ENCODE data around the gene RAPGEF4. TPM values are rescaled to one million over a fixed set of nuclear protein-coding genes. Genes with fewer than 3 reads are reported as not detected.
A peak's percentile ranks its signal among the peaks of the same experiment; 100 is the strongest.

Gene RAPGEF4
- polyA plus RNA-seq, 10 donors, result 1.5 to 6.1 (median 3.4) TPM

DNA sequence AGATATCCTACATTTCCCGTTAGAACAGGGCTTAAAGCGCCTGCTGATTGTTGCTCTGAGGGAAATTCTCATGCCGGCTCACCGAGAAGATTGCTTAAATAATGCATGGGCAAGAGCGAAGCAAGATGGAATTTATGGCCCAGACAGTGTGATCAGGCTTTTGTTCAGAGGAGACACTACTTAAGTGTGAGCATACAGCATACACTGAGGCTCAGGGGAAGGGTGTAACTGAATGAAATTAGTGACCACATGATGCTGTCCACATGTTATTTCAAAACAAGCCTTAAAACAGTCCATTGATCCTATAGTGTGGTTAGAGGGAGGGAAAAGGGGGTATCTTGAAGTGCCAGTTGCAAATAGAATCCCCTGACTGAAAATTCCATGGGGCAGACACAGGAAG is 125.5 kb downstream of the RAPGEF4 start:
- DNase-seq, result peak in 1 of 3 donors; percentile 19

DNA sequence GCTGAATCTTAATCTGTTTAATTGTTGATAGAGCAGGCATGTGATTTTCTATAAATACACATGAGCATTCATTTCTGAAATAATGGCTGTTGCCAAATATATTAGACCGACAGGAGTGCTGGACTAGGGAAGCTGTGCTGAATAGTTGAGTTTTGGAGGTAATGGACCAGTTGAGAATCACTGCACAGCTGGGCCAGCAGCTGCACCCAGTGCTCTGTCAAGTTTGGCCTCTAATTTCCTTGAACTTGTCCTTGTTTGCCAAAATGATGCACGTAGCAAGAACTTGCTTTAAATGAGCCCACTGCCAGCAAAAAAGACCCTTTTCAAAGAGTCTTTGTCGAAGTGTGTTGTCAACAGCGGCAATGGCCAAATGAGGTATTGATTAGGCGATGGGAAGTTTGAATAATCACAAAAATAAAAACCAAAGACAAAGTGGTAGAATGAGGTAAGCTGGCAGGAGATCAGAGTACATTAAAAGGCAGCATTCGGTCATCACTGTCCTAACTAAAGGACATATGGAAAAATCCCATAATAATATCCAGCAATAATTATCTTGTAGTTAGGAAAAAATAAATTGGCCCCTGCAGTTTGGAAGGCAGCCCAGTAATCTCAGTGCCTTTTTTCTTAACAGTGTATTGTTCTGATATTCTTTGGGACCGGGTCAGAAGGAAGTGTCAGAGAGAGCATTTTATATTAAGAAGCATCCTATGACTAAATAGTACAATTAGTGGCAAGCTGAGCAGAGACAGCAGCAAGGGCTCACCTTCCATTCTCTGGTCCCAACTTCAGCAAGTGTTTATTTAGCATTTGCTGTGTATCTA is 126.2 kb downstream of the RAPGEF4 start:
- peak in 1 of 3 donors; percentile 62 for DNase-seq

DNA sequence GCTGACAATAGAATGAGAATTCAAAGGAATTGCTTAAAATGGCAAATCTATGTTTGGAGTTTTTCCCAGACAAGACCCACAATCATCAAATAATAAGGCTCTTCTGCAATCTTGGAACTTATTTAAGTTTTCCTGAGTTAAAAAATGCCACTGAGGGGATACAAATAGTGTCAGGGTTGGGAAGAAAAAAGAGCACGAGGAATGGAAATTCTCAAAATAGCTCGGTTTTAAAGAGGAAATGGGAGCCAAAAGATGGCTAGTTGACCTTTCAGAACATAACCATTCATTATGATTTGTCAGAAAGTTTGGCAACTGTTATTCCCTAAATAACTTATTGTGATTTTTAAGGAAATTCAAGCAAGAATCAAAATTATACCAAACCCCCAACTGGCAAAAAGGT is 127.7 kb downstream of the RAPGEF4 start:
- peak in 1 of 3 donors; percentile 20 for DNase-seq

DNA sequence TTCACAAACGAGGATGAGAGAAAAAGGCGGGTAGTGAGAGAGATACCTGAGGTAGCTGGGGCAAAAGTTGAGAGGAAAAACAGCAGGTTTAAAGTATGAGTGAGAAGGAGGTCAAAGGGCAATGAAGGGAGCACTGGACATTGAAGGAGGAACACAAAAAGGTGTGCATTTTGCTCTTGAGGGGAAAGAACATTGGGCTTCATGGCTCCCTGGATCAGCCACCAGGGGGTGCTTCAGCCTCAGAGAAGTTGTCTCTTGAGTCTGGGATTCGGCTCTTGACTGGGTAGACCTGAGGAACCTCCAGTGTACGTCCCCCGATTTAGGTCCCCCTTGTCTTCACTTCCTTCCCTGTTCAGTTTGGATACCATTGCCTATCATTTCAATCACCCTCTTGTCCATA is 128.5 kb downstream of the RAPGEF4 start:
- DNase-seq, result peak in 1 of 3 donors; percentile 27

DNA sequence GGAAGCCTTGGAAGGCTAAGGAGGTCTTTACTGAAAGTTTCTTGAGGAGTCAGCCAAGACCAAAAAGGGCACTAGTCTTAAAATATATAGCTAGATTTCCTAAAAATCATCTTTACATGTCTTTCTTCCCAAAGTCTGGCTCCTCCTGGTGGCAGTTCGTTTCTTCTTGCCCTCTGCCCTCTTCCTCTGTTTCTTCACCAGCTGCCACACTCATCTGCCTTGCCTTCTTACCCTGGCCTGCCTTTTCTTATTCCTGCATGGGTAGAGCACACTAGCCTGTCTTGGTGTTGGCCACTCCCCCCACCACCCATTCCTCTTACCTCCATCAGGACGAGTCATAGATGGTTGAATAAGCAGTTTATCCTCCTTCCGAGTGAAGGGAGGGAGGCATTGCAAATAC is 129.8 kb downstream of the RAPGEF4 start:
- no peak for DNase-seq

DNA sequence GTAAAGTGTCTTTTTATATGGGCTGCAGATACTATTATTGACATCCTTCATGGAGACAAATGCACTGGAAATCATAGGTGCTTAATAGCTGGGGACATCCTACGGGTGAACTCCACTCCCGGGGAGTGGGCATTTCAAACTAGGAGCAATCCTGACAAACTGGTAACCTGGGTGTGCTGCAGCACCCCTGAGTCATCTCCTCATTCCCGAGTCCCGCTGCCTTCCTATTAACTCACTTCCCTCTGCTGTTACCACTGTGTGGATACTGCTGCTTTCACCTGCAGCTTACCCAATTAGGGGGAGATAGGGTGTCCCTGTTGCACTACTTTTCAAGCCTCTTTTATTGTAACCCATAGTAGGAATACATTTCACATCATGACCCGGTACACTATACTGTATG is 134.2 kb downstream of the RAPGEF4 start:
- no peak for DNase-seq

DNA sequence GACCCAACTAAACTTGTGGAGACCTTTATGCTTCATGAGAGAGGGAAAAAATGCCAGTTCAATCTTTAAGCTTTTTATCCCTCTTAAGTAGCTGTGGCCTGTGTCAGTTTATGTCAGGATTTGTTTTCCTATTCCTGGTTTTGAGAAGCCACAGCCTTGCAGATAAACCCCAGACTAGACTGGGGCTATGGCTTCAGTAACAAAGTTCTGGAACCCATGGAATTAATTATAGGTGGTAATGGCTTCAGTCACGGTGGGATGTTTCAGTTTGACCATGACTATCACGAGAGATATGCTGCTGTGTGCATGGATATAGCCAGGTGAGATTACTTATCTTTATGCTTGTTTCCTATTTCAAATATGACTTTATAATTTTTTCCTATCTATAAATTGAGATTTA is 134.8 kb downstream of the RAPGEF4 start:
- DNase-seq, result no peak

DNA sequence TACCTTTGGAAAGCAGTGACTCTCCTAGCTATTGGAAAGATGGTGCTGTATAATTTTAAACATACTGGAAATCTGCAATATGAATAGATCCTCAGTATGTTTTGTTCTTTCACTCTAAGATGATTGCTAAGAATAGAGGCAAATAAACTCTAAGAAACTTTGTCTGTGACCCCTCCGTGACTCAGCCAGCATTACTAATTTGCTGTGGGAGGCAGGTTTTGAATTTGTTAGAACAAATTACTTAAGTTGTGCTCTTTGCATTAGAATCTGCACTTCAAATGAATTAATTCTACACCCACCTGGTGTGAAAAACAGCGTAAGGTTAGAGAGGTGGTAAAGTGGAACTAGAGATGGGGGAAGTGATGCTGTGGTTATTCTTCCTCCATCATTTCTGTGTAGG is 142.2 kb downstream of the RAPGEF4 start:
- DNase-seq, result no peak

DNA sequence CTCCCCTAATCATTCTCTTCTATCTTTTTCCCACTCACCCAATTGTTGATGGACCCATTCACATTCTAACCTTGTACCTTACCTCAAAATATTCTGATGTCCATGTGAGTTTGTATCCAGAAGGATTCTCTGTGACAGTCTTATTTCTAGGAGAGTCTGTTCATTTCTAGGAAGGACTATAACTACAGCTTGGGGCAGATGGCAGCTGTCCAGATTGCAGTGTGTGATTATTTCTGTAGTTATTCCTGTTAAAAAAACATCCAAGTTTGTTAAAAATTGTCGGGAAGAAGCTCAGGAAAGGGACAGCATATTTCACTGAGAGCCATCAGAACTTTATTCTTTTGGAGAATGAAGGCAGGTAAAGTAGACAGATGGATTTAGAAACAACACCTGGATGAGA is 142.6 kb downstream of the RAPGEF4 start:
- no peak for DNase-seq

DNA sequence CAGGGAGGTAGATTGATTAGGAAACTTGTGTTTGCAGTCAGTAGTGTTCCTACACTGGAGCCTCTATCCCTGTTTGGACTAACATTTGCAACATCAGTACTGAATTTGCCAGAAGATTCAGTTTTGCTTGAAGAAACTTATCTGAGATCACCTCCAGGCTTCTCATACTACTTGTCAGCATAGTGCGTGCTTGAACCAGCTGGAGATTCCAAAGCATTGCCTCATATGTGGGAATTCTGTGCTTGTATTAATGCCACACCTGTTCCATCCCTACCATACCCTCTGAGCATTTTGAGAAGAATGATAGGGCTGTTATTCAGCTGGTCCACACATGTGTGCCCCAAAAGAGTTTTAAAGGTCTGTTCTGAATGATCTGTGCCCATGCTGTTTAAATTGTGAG is 148.7 kb downstream of the RAPGEF4 start:
- DNase-seq, result no peak

DNA sequence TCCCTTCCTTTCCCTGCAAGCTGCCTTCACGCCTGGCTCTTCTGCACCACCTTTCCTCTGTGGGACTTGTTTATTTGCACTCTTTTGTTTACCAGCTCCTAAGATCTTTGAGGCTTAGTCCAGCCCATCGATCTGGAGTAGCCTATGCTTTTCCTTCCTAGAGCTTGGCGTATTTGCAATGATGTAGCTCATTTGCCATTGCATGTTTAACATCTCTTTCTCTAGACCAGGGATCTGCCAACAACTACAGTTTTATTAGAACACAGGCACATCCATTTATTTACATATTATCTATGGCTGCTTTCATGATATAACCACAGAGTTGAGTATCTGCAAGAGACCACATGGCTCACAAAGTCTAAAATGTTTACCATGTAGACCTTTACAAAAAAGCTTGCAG is 150.4 kb downstream of the RAPGEF4 start:
- DNase-seq, result no peak

DNA sequence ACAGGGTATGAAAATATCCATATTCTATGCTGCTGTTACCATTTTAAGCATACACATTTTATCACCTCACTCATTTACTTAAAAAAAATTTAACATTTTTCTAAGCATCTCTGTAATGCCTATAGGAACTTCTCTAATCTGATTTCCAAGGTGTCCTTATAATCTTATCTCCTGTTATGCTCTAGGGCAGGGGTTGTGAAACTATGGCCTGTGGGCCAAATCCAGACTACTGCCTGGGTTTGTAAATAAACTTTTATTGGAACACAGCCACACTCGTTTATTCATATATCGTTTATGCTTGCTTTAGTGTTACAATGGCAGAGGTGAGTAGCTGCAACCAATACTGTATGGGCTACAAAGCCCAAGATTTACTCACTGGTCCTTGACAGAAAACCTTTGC is 151.6 kb downstream of the RAPGEF4 start:
- DNase-seq, result no peak

DNA sequence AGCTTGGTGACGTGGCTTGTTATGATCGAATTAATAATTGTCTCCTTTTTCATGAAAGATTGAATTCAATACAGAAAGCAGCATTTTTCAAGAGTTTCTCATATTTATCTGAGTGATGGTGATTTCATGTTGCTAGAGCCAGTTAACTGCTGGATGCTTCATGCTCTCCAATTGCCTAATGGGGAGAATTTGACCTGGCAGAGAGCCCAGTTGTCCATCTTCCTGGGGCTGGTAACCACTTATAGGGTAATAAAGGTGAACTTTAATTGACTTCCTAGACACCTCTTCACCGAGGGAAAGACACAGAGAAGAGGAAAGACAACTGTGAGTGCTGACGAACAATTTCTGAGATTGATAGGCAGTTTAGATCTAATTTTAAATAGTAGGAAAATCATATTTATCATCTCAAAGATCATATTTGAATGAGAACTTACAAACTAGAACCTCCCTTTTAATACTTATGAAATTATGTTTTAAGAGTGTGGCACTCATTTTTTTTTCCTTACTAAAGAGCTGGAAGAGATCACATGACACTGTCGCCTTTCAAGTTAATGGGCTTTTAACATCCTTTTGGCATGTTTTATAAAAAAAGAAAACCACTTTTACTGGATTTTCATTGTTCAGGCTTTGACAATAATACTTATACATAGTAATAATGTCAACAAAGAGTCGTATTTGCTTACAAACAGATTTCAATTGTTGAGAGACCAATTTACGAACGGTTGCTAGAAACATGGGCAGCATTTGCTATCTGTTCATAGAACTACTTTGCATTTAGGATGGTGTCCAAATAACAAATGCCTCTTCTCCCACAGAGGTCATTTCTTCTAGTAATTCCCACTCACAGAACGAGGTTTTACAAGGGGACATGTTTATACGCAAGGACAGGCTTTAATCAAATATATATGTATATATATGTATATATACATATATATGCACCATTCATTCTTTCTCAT is 153.3 kb downstream of the RAPGEF4 start:
- DNase-seq, result no peak

DNA sequence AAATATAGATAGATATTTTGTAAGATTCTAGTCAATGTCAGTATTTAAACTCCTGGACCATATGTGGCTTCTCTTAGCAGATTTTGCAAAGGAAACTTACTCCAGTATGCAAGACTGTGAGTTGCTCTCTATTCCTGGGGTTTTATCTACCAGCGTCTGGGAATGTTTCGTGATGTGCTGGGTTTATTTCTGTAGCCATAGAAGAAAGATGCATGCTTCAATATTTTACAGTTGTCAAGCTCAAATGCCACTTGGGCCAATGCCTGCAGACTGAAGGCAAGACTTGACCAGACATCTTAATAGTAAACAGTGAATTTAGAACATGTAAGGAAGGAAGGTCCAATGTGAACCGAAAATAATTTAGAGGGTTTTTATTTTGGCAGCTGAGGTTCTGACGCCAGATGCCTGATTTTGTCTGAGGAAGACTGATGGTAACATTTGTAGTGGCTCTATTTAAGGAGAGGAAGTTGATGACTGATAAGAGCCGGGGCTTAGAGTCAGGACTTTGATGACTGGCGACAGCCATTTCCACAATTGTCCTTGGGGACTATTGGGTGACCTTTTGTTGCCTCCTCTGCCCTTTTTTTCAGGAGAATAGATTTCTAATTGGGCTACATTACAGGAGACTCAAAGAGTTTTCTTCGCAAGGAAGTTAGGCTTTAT is 154.3 kb downstream of the RAPGEF4 start:
- DNase-seq, result peak in 2 of 3 donors; percentile 5 to 12

DNA sequence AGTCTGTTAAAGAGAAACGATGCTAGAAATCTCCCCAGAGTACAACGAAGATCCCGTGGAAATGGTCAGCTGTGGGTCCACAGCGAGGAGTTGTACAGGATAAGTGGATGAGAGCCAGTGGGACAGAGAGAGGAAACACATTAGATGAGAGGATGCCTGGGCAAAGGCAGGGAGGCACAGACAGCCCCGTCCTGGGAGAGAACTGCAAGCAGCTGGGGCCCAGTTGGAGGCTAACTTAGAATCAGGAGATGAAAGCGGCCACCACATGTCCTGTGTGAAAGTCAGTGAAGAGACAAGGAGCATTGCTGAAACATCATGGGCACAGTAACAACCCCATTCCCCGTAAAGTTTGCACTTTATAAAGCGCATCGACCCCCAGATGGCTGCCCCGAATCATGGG is 157.5 kb downstream of the RAPGEF4 start:
- no peak for DNase-seq

DNA sequence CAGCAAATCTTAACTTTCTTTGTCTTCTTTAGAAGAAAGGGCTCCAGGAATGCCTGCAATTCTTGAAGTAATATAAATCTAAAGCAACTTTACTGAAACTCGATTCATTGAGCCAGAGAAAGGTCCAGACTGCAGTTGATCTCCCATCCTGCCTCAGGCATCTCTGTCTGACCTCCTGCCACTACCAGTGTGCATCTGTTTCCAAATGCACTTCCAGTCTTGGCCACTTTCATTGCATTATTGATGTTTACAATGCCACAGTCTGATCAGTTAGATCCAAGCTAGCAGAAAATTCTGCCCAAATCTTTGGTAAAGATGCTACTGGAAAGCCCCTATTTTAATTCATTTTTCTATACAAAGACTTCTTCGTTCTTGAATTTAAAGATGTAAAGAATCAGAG is 158.0 kb downstream of the RAPGEF4 start:
- DNase-seq, result no peak

DNA sequence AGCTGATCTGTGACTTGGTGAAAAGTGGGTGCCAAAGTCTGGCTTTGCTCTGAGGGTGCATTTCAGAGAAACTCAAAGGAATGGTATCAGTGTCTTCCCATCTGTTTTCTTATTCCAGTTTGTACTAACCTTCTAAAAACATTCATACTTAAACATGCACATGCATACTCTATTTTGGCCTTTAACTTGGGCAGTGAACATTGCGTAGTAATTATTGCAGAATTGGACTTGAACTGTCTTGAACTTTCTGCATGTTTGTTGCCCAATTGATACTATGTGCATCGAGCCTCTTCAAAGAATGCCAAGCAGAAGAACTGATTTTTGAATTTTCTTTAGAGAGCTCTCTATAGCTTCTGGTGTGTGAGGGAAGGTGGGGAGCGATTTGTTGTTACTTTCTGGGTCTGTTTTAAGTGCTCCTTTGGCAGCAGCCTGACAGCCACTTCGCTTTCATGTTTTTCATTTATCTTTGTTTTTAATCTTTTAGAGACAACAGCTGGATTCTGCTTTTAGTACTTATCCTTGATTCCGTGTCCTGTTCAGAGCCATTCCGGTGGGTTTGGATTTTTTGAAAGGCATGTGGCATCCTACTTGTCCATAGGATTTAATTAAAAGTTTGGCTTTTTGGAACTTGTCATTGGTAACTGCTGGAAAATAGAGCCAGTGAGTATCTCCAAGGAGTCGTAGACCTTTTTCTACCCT is 159.2 kb downstream of the RAPGEF4 start:
- no peak for DNase-seq

DNA sequence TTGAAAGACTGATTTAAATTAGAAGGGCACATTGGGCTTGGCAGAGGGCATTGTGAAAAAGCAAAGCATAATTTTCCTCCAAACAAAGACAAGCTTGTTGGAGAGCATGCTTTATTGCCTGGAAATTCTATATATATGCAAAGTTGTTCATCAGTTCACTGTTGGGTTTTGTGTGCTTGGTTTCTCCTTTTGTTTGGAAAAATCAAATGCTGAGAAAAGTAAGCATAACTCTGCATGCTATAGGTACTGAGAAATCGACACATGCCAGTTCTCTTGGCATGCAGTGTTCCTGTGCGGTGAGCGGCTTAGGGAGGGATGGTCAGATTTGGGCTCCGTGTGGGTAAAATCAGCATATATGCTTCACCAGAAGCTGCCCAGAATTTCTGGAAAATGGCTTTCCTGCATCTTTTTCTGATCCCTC is 161.0 kb downstream of the RAPGEF4 start:
- DNase-seq, result no peak

DNA sequence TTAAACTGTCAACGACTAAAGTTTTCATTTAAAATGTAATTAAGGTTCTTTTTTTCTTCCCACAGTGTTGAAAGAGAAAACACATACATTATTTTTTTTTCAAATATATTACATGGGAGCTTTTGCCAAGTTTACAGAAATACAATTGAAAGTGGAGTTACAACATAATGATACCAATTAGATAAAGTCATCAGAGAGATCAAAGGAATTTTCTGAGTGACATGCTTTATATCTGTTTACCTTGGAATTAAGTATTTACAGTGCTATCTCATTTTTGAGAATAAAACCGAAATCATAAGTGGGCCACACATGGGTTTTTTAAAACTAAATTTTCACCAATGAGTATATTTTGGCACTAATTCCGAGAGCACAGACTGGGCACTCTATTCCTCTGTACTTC is 165.2 kb downstream of the RAPGEF4 start:
- no peak for DNase-seq

DNA sequence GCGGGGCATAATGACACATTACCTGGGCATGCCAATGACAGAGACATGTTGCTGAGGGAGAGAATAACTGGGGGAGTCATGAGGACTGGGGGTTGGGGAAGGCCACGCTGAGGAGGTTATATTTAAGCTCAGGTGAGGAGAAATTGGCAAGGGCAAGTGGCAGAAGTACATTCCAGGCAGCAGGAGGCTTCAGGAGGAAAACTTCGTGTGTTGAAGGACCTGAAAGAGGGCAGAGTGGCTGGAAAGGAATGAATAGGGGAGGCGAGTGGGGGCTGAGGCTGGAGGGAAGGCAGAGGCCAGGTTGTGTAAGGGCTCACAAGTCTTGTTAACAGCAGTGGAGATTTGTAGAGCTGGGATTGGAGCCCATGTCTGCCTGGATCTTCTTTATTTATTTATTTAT is 166.3 kb downstream of the RAPGEF4 start:
- DNase-seq, result no peak

DNA sequence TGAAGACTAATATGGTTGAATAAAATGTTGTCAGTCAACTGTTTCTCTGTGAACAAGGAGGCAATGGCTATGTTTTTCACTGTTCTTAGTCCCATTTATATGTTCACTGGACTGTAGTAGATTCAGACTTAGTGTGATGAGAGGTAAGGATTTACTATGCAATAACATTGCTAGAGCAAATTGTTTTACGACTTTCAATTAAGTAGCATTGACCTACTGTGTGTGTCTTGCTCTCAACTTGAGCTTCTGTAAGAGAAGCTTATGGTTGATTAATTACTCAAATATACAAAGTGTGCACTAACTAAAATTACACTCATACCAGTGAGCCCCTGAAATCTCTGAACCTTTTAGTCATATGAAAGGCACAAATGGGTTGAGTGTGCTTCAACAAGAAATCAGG is 168.6 kb downstream of the RAPGEF4 start:
- DNase-seq, result no peak
